H1 (cell line): Measurements from ENCODE around the gene SCAMP4. TPM values are rescaled to one million over a fixed set of nuclear protein-coding genes. Genes with fewer than 3 reads are reported as not detected.

ENCODE experiments used
- CTCF ChIA-PET: fragments of 300-600 bp; sonication (Branson Sonifier 250); formaldehyde crosslinking; loops from one replicate; lab custom pipeline; 2021; ENCODE audit not compliant: partially characterized antibody; lab: Charles Lee
- POLR2A ChIA-PET: fragments of 300-600 bp; sonication (Branson Sonifier 250); formaldehyde crosslinking; loops from one replicate; lab custom pipeline; 2021; ENCODE audit warnings: inconsistent platforms; ENCODE audit not compliant: partially characterized antibody; lab: Charles Lee
- DNase-seq, 2 experiments: peaks; one replicate each; pipeline versions ENCODE4 v3.0.0 to v3.0.0-alpha.2; 2010 to 2022; ENCODE audit warnings: low spot score in 2 of 2, low read depth in 1 of 2, mixed read lengths in 1 of 2
- FAIRE-seq: peaks from 2 replicates; lab custom pipeline; 2011; peaks lifted over from hg19 to GRCh38; lab: Jason Lieb, UNC
- H2AFZ ChIP-seq: 2 replicates; pipeline ENCODE4 v1.8.1; 2012; ENCODE audit warnings: low read length, inconsistent platforms
- H2AK5ac ChIP-seq: 2 replicates; pipeline ENCODE4 v1.6.1; 2013; ENCODE audit warnings: low read depth, low read length
- H2BK120ac ChIP-seq: replicated peaks from 2 replicates; pipeline ENCODE3; 2013; ENCODE audit warnings: low read depth, low read length, inconsistent platforms
- H2BK12ac ChIP-seq: 2 replicates; pipeline ENCODE4 v1.6.1; 2013; ENCODE audit warnings: low read depth, low read length
- H2BK15ac ChIP-seq: 2 replicates; pipeline ENCODE4 v1.6.1; 2013; ENCODE audit warnings: low read length
- H2BK20ac ChIP-seq: 2 replicates; pipeline ENCODE4 v1.6.1; 2013; ENCODE audit warnings: low read length
- H2BK5ac ChIP-seq: 2 replicates; pipeline ENCODE4 v1.6.1; 2013; ENCODE audit warnings: low read depth, low read length
- H3K14ac ChIP-seq: 2 replicates; pipeline ENCODE4 v1.6.1; 2013; ENCODE audit warnings: inconsistent platforms; ENCODE audit not compliant: insufficient read length
- H3K18ac ChIP-seq: 2 replicates; pipeline ENCODE4 v1.6.1; 2013; ENCODE audit warnings: low read length; ENCODE audit errors: extremely low read depth
- H3K23ac ChIP-seq: 2 replicates; pipeline ENCODE4 v1.6.1; 2013; ENCODE audit warnings: inconsistent platforms; ENCODE audit not compliant: insufficient read length
- H3K23me2 ChIP-seq: 2 replicates; pipeline ENCODE4 v1.6.1; 2013; ENCODE audit warnings: low read depth, low read length
- H3K27ac ChIP-seq: 2 replicates; pipeline ENCODE4 v1.6.1; 2011; ENCODE audit warnings: low read depth, low read length, inconsistent platforms
- H3K27me3 ChIP-seq, 4 experiments: replicated peaks in 1 of 4; 1 replicate in 1 of 4; 2 replicates in 3 of 4; pipeline versions ENCODE4 v1.6.1 to v1.8.1; 2011 to 2013; ENCODE audit warnings: low read length in 3 of 4, mild to moderate bottlenecking in 3 of 4, inconsistent platforms in 2 of 4, mixed read lengths in 2 of 4, moderate library complexity in 1 of 4; ENCODE audit not compliant: control insufficient read depth in 3 of 4, insufficient read depth in 3 of 4; ENCODE audit errors: extremely low read depth in 1 of 4
- H3K36me3 ChIP-seq, 4 experiments: 2 replicates each; pipeline versions ENCODE4 v1.6.1 to v1.8.1; 2011 to 2013; ENCODE audit warnings: mild to moderate bottlenecking in 4 of 4, low read length in 3 of 4, moderate library complexity in 2 of 4, control low read depth in 1 of 4, inconsistent platforms in 1 of 4; ENCODE audit not compliant: insufficient read depth in 4 of 4, control insufficient read depth in 2 of 4
- H3K4ac ChIP-seq: replicated peaks from 2 replicates; pipeline ENCODE3; 2013; ENCODE audit warnings: low read length, low read depth, mixed read lengths, inconsistent platforms; ENCODE audit not compliant: insufficient read length
- H3K4me1 ChIP-seq, 4 experiments: replicated peaks in 1 of 4; 1 replicate in 1 of 4; 2 replicates in 3 of 4; pipeline versions ENCODE4 v1.6.1 to v1.8.1; 2011 to 2013; ENCODE audit warnings: low read length in 3 of 4, inconsistent platforms in 2 of 4, mixed read lengths in 1 of 4; ENCODE audit not compliant: insufficient read depth in 4 of 4, control insufficient read depth in 3 of 4
- H3K4me2 ChIP-seq, 2 experiments: 2 replicates each; pipeline versions ENCODE4 v1.6.1 to v1.8.1; 2011 to 2013; ENCODE audit warnings: low read depth in 2 of 2, low read length in 2 of 2, control low read depth in 1 of 2, inconsistent platforms in 1 of 2, mild to moderate bottlenecking in 1 of 2; ENCODE audit not compliant: insufficient read depth in 1 of 2
- H3K4me3 ChIP-seq, 4 experiments: fragments of 200-600, 300-600 bp in 1 of 4; sonication (generic), shearing (Covaris generic), sonication (Bioruptor Twin) in 1 of 4; 2 replicates each; pipeline versions ENCODE4 v1.5.1 to v1.8.1; 2011 to 2016; ENCODE audit warnings: low read length in 4 of 4, low read depth in 3 of 4, control low read depth in 2 of 4, inconsistent platforms in 2 of 4, mild to moderate bottlenecking in 2 of 4, mixed read lengths in 1 of 4, moderate library complexity in 1 of 4; ENCODE audit not compliant: insufficient read depth in 2 of 4; ENCODE audit errors: extremely low read depth in 1 of 4
- H3K56ac ChIP-seq: replicated peaks from 2 replicates; pipeline ENCODE3; 2013; ENCODE audit warnings: low read depth, mild to moderate bottlenecking, mixed read lengths, low read length, inconsistent platforms; ENCODE audit not compliant: insufficient read length
- H3K79me1 ChIP-seq: 2 replicates; pipeline ENCODE4 v1.6.1; 2013; ENCODE audit warnings: low read depth, low read length, control low read depth
- H3K79me2 ChIP-seq, 2 experiments: 2 replicates each; pipeline versions ENCODE4 v1.6.1 to v1.8.1; 2012 to 2013; ENCODE audit warnings: low read length in 2 of 2, mild to moderate bottlenecking in 2 of 2, inconsistent platforms in 1 of 2; ENCODE audit not compliant: insufficient read depth in 2 of 2, control insufficient read depth in 1 of 2
- H3K9ac ChIP-seq, 4 experiments: replicated peaks in 1 of 4; 1 replicate in 1 of 4; 2 replicates in 3 of 4; pipeline versions ENCODE4 v1.6.1 to v1.8.1; 2011 to 2013; ENCODE audit warnings: low read depth in 3 of 4, low read length in 3 of 4, control low read depth in 2 of 4, mild to moderate bottlenecking in 2 of 4, moderate library complexity in 2 of 4, inconsistent platforms in 1 of 4; ENCODE audit errors: extremely low read depth in 1 of 4
- H3K9me3 ChIP-seq, 2 experiments: 2 replicates each; pipeline versions ENCODE4 v1.6.1 to v1.8.1; 2012 to 2013; ENCODE audit warnings: mild to moderate bottlenecking in 2 of 2, moderate library complexity in 2 of 2, control low read depth in 1 of 2, inconsistent platforms in 1 of 2, low read depth in 1 of 2, low read length in 1 of 2, mixed read lengths in 1 of 2; ENCODE audit not compliant: insufficient read depth in 2 of 2
- H4K20me1 ChIP-seq, 2 experiments: replicated peaks in 1 of 2; 2 replicates each; pipeline versions ENCODE3 to v1.8.1; 2011 to 2013; ENCODE audit warnings: inconsistent platforms in 2 of 2, low read length in 2 of 2, mild to moderate bottlenecking in 1 of 2; ENCODE audit not compliant: insufficient read depth in 2 of 2, control insufficient read depth in 1 of 2
- H4K5ac ChIP-seq: 2 replicates; pipeline ENCODE4 v1.6.1; 2013; ENCODE audit warnings: low read length, low read depth, mixed read lengths, inconsistent platforms; ENCODE audit not compliant: insufficient read length
- H4K8ac ChIP-seq: 2 replicates; pipeline ENCODE4 v1.8.0; 2013; ENCODE audit warnings: mild to moderate bottlenecking, moderate library complexity, low read length, inconsistent platforms; ENCODE audit not compliant: insufficient read depth; ENCODE audit errors: extremely low read depth
- H4K91ac ChIP-seq: replicated peaks from 2 replicates; pipeline ENCODE3; 2013; ENCODE audit warnings: low read length, mixed read lengths, inconsistent platforms; ENCODE audit not compliant: insufficient read length
- ASH2L ChIP-seq: fragments of 200-600, 300-600 bp; sonication (generic); IDR thresholded peaks from one replicate; pipeline ENCODE4 v1.7.1; 2017; ENCODE audit warnings: low read length
- CTCF ChIP-seq, 3 experiments: IDR thresholded peaks; 1 replicate in 2 of 3; 2 replicates in 1 of 3; pipeline versions ENCODE4 v1.5.1 to v1.6.1; 2011; ENCODE audit warnings: low read length in 3 of 3, mild to moderate bottlenecking in 3 of 3, inconsistent platforms in 2 of 3, low read depth in 1 of 3, moderate library complexity in 1 of 3; ENCODE audit not compliant: insufficient read depth in 1 of 3; ENCODE audit errors: control extremely low read depth in 1 of 3
- HDAC2 ChIP-seq, 2 experiments: fragments of 300-600 bp in 1 of 2; sonication (generic) in 1 of 2; IDR thresholded peaks; 2 replicates each; pipeline ENCODE4 v1.6.1; 2011 to 2012; ENCODE audit warnings: low read depth in 2 of 2, low read length in 2 of 2, mild to moderate bottlenecking in 2 of 2, moderate library complexity in 2 of 2, borderline replicate concordance in 1 of 2, inconsistent platforms in 1 of 2
- HDAC6 ChIP-seq: IDR thresholded peaks from one replicate; pipeline ENCODE4 v1.7.1; 2012; ENCODE audit warnings: low read depth, mild to moderate bottlenecking, inconsistent platforms, low read length, moderate library complexity
- NRF1 ChIP-seq: IDR thresholded peaks from 2 replicates; pipeline ENCODE4 v1.6.1; 2011; ENCODE audit warnings: mild to moderate bottlenecking, low read depth, low read length, improper control_type of control experiment
- SIX5 ChIP-seq: IDR thresholded peaks from 2 replicates; pipeline ENCODE4 v1.6.1; 2011; ENCODE audit warnings: mild to moderate bottlenecking, low read depth, low read length
- SP1 ChIP-seq: IDR thresholded peaks from 2 replicates; pipeline ENCODE4 v1.6.1; 2011; ENCODE audit warnings: low read depth, low read length
- SP2 ChIP-seq: IDR thresholded peaks from 2 replicates; pipeline ENCODE4 v1.6.1; 2012; ENCODE audit warnings: mild to moderate bottlenecking, low read length, inconsistent platforms
- TAF7 ChIP-seq: optimal IDR thresholded peaks from 2 replicates; pipeline ENCODE3; 2011; ENCODE audit warnings: low read depth, mild to moderate bottlenecking, inconsistent platforms, low read length, moderate library complexity, borderline replicate concordance
- TBP ChIP-seq: IDR thresholded peaks from 2 replicates; pipeline ENCODE4 v1.6.1; 2011; ENCODE audit warnings: low read depth, low read length, improper control_type of control experiment
- WGBS, 2 experiments: shearing (Covaris generic) in 1 of 2; methylation state at CpG; one replicate each; pipeline versions ENCODE4 v1.1.6 to v1.1.7; 2013 to 2015; ENCODE audit warnings: low lambda C conversion rate in 2 of 2, mixed read lengths in 2 of 2, inconsistent platforms in 1 of 2, low coverage in 1 of 2, missing lambda C conversion rate in 1 of 2; ENCODE audit not compliant: insufficient replicate concordance in 2 of 2, insufficient coverage in 1 of 2, insufficient read length in 1 of 2; ENCODE audit errors: extremely low coverage in 1 of 2, missing lambda C conversion rate in 1 of 2; 5-methylcytosine and 5-hydroxymethylcytosine counted together
- polyA plus RNA-seq, 7 experiments: library from polyadenylated mRNA; depleted of rRNA in 3 of 7; stranded (reverse) in 5 of 7; unstranded in 2 of 7; fragments of >200 nt in 5 of 7; fragments of 200-250 nt in 2 of 7; gene quantifications; 1 replicate in 5 of 7; 2 replicates in 1 of 7; 4 replicates in 1 of 7; pipeline versions ENCODE4 v1.2.1 to v1.2.3, GENCODE V29; 2011 to 2013; ENCODE audit warnings: missing spikeins in 2 of 7, mixed read lengths in 2 of 7
- total RNA-seq: library from RNA; stranded (reverse); fragmentation: NEBNext Ultra II Directional; extraction: Animal tissue kit (Norgen Biotek cat#: 25700); gene quantifications from 2 replicates; pipeline ENCODE4 v1.2.1, GENCODE V29; 2021

SCAMP4 gene
- total and polyA plus RNA-seq, 2 of the 8 experiments (the other 6 are each of a cell fraction or from before 2014, with no cell fraction given), result 17.1 to 61.4 TPM

- peaks cover 6 to 40% of the 10 kb centered on the region in 2 experiments for H4K20me1 ChIP-seq
- no peak overlapping the region for H2BK5ac ChIP-seq
- H4K91ac ChIP-seq, result no peak overlapping the region
- H3K36me3 ChIP-seq, result peaks cover 2 to 15% (median 8%) of the 10 kb centered on the region in 4 experiments; a peak in 4 of 8 replicates
- H2BK12ac ChIP-seq, result no peak overlapping the region
- peaks cover 5 to 47% of the 10 kb centered on the region in 2 experiments; a peak in 3 of 4 replicates for H3K79me2 ChIP-seq
- DNase-seq, result no peak
- no peaks in the 10 kb centered on the region for H3K23me2 ChIP-seq
- no peak overlapping the region for H4K8ac ChIP-seq
- no peak overlapping the region for H3K56ac ChIP-seq
- H2BK120ac ChIP-seq, result no peak overlapping the region
- no peaks in the 10 kb centered on the region for H3K4me1 ChIP-seq
- no peak overlapping the region for H3K23ac ChIP-seq
- ChIA-PET CTCF (interaction anchor here (0.6 kb wide), 1 partner anchor 53 kb away, joined by 3 read pairs; no protein-coding TSS in a partner anchor), POLR2A (no interaction called here)
- WGBS, 2 experiments, result 92% methylated on average over 32 of the region's 34 CpGs; no CpG with 5 or more reads in 1 of the 2 experiments
- no peaks in the 10 kb centered on the region for H3K9me3 ChIP-seq
- no peak overlapping the region for H3K9ac ChIP-seq
- H3K4ac ChIP-seq, result no peak overlapping the region
- no peak for FAIRE-seq
- no peak overlapping the region for H2AFZ ChIP-seq
- no peak overlapping the region for H2BK20ac ChIP-seq
- no peak overlapping the region for H3K4me3 ChIP-seq
- H3K27me3 ChIP-seq, result no peaks in the 10 kb centered on the region
- H3K79me1 ChIP-seq, result peaks cover 22% of the 10 kb centered on the region
- H3K14ac ChIP-seq, result no peak overlapping the region
- no peak overlapping the region for H3K4me2 ChIP-seq
- H2BK15ac ChIP-seq, result no peak overlapping the region
- no peak overlapping the region for H2AK5ac ChIP-seq
- H3K27ac ChIP-seq, result no peak overlapping the region
- no peak overlapping the region for H3K18ac ChIP-seq
- H4K5ac ChIP-seq, result no peak overlapping the region
- TF ChIP-seq NRF1, result no peak
- no peak for TF ChIP-seq SP2
- no peak for TF ChIP-seq TBP
- no peak for TF ChIP-seq HDAC6
- no peak for TF ChIP-seq TAF7
- TF ChIP-seq SIX5, result no peak
- no peak for TF ChIP-seq CTCF (IDR thresholded peaks at IDR 0.05; ENCODE audit: control extremely low read depth in 1 of 3, insufficient read depth in 1 of 3, low read depth in 1 of 3, low read length in 3 of 3)
- no peak for TF ChIP-seq SP1
- TF ChIP-seq HDAC2 (IDR thresholded peaks at IDR 0.05; ENCODE audit: borderline replicate concordance in 1 of 2, low read depth in 2 of 2, low read length in 2 of 2), result no peak
- no peak for TF ChIP-seq ASH2L
Measured at GRCh38 chr19:1968279-1969175, 63.3 kb downstream of the SCAMP4 start.
